ENCODE results near the gene HOXA9. TPM values are rescaled to one million over a fixed set of nuclear protein-coding genes. Genes with fewer than 3 reads are reported as not detected.

Gene HOXA9
- total and polyA plus RNA-seq, 2 experiments from 2014 or later, result 3.6 to 4.4 TPM

DNA sequence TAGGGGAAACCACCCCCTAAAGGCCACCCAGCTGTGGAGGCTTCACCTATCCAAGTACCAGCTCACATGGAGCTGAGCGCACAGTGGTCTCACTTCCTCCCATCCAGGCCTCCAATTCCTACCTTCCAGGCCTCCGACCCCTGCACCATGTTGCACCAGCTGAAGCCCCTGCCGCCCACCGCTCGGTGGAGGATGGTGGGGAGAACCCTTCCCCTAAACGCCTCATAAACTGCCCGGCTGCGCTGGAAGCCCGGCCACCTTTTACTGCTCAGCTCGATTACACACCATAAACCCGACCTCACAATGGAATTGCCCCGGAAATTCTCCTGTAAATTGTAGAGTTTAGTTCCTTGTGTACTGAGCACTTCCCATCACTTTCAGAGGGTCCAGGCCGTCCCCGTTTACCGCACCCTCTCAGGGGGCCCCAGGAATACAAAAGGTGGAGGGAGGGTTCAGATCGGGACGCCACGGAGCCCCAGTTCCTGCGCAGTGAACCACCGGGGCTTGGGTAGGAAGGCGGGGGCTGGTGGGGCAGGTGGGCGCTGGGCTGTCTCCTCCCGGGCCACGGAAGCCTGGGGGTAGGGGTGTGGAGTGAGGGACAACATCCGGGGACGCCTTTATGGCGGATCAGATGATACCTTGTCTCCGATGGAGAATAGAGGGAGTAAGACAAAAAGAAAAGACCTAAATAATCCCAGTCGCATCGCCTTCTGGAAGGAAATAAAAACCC is 7.5 kb downstream of the HOXA9 start:
- H3K27me3 ChIP-seq, result peaks cover 92% of the 10 kb centered on the region
- no peaks in the 10 kb centered on the region for H3K9me2 ChIP-seq (replicated peaks; ENCODE audit: insufficient read depth)
- TF ChIP-seq, protein P1, sequence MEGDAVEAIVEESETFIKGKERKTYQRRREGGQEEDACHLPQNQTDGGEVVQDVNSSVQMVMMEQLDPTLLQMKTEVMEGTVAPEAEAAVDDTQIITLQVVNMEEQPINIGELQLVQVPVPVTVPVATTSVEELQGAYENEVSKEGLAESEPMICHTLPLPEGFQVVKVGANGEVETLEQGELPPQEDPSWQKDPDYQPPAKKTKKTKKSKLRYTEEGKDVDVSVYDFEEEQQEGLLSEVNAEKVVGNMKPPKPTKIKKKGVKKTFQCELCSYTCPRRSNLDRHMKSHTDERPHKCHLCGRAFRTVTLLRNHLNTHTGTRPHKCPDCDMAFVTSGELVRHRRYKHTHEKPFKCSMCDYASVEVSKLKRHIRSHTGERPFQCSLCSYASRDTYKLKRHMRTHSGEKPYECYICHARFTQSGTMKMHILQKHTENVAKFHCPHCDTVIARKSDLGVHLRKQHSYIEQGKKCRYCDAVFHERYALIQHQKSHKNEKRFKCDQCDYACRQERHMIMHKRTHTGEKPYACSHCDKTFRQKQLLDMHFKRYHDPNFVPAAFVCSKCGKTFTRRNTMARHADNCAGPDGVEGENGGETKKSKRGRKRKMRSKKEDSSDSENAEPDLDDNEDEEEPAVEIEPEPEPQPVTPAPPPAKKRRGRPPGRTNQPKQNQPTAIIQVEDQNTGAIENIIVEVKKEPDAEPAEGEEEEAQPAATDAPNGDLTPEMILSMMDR (IDR thresholded peaks at IDR 0.05; ENCODE audit: poor library complexity), result no peak
- TF ChIP-seq EZH2phosphoT487 (IDR thresholded peaks at IDR 0.05; ENCODE audit: low read depth, severe bottlenecking, unreplicated experiment) (peak; percentile 40), EZH2 (IDR thresholded peaks at IDR 0.05; ENCODE audit: borderline replicate concordance) (peak; percentile 64)
- H3K79me2 ChIP-seq, result peaks cover 6% of the 10 kb centered on the region
- no peaks in the 10 kb centered on the region for H3K36me3 ChIP-seq (replicated peaks; ENCODE audit: insufficient read depth, low read depth)
- H3K4me1 ChIP-seq (ENCODE audit: insufficient read depth), result peaks cover 19% of the 10 kb centered on the region
- no peak overlapping the region for H3K4me3 ChIP-seq
- WGBS (ENCODE audit: low lambda C conversion rate, missing lambda C conversion rate), result 42% methylated on average over 24 of the region's 30 CpGs
- no peak overlapping the region for H3K27ac ChIP-seq
- H4K20me1 ChIP-seq (ENCODE audit: insufficient read depth, poor library complexity, severe bottlenecking), result no peaks in the 10 kb centered on the region
- no peak overlapping the region for H2AFZ ChIP-seq
- no peak overlapping the region for H3K4me2 ChIP-seq
- H3K9me3 ChIP-seq (ENCODE audit: low read depth), result no peaks in the 10 kb centered on the region
- DNase-seq (ENCODE audit: low spot score), result no peak

DNA sequence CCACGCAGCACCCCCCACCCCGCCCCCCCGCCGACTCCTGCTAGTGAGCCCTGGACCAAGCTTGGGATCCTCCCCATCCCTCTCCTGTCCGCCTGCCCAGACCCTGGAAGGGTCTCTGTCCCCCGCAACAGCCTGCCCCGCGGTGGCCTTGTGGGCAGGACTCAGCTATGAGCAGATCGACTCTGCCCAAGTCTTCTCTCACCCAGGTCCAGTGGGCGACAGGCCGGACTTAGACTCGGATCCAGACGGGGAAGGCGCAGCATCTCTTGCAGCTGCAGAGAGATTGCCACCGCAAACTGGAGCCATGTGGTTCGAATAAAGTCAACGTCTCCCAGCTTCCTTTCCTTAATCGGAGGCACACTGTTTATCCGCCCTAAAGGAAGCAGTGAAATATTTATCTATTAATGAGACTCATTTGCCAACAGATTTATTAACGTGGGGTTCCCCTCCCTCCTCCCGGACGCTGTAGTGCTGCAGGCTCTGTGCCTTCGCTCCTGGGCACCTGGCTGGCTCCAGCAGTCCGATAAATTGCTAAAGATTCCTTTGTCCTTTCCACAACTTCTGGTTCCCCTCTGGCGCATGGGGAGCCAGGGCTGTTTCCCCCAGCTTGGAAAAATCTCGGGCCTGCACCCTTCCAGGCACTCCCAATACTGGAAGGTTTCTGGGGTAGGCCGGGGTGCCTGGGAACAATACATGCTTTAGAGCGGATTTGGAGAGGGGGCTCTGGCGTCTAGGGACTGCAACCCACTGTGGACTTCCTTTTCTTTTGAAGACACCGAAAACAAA is 8.2 kb downstream of the HOXA9 start:
- no peak for DNase-seq (ENCODE audit: low spot score)
- Histone ChIP-seq H3K9me2 (replicated peaks; ENCODE audit: insufficient read depth) (no peaks in the 10 kb centered on the region), H2AFZ (peak overlapping the region; percentile 76), H3K79me2 (no peaks in the 10 kb centered on the region), H3K4me1 (ENCODE audit: insufficient read depth) (peaks cover 19% of the 10 kb centered on the region), H3K36me3 (replicated peaks; ENCODE audit: insufficient read depth, low read depth) (no peaks in the 10 kb centered on the region), H3K4me2 (peak overlapping the region; percentile 79), H3K4me3 (no peak overlapping the region), H3K27me3 (peaks cover 92% of the 10 kb centered on the region), H3K9me3 (ENCODE audit: low read depth) (no peaks in the 10 kb centered on the region), H4K20me1 (ENCODE audit: insufficient read depth, poor library complexity, severe bottlenecking) (no peaks in the 10 kb centered on the region), H3K27ac (no peak overlapping the region)
- 38% methylated on average over 26 of the region's 30 CpGs for WGBS (ENCODE audit: low lambda C conversion rate, missing lambda C conversion rate)
- no peak for TF ChIP-seq EZH2phosphoT487 (IDR thresholded peaks at IDR 0.05; ENCODE audit: low read depth, severe bottlenecking, unreplicated experiment)
- TF ChIP-seq EZH2 (IDR thresholded peaks at IDR 0.05; ENCODE audit: borderline replicate concordance), result no peak
- TF ChIP-seq, protein P1 (IDR thresholded peaks at IDR 0.05; ENCODE audit: poor library complexity), result no peak

DNA sequence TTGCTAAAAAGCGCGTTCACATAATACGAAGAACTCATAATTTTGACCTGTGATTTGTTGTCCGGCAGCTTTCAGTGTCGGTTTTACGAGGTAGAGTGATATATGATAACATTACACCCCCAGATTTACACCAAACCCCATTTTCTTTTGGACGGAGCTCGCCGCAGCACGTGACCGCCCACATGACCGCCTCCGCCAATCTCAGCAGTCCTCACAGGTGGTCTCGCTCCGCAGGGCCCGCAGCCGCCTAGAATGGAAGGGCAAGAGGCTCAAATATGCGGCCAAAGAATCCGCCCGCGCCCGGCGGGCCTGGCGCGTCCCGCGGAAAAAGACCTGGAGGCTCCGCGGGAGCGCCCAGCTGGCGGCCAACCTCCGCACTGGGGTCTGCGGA is 8.8 kb downstream of the HOXA9 start, which contains the start of gene HOXA7:
Gene HOXA7 (minus strand): TSS at position 168 of the 391 bp plus-strand sequence. CDS start 130 bp downstream, at position 38.
- WGBS (ENCODE audit: low lambda C conversion rate, missing lambda C conversion rate), result 9% methylated on average over 23 of the region's 33 CpGs
- peak within 1 kb of the TSS; percentile 48 for H3K4me3 ChIP-seq
- no peaks in the 10 kb centered on the region for H3K36me3 ChIP-seq (replicated peaks; ENCODE audit: insufficient read depth, low read depth)
- no peak for DNase-seq (ENCODE audit: low spot score)
- TF ChIP-seq, protein P1 (IDR thresholded peaks at IDR 0.05; ENCODE audit: poor library complexity), result no peak
- TF ChIP-seq EZH2 (IDR thresholded peaks at IDR 0.05; ENCODE audit: borderline replicate concordance) (peak; percentile 84), EZH2phosphoT487 (IDR thresholded peaks at IDR 0.05; ENCODE audit: low read depth, severe bottlenecking, unreplicated experiment) (peak; percentile 87)
- H3K27me3 ChIP-seq, result peaks cover 91% of the 10 kb centered on the region
- no peaks in the 10 kb centered on the region for H4K20me1 ChIP-seq (ENCODE audit: insufficient read depth, poor library complexity, severe bottlenecking)
- H3K9me2 ChIP-seq (replicated peaks; ENCODE audit: insufficient read depth), result no peaks in the 10 kb centered on the region
- peak within 1 kb of the TSS; percentile 79 for H3K4me2 ChIP-seq
- H3K79me2 ChIP-seq, result no peaks in the 10 kb centered on the region
- H2AFZ ChIP-seq, result peak within 1 kb of the TSS; percentile 76
- H3K4me1 ChIP-seq (ENCODE audit: insufficient read depth), result peaks cover 19% of the 10 kb centered on the region
- no peaks in the 10 kb centered on the region for H3K9me3 ChIP-seq (ENCODE audit: low read depth)
- H3K27ac ChIP-seq, result no peak within 1 kb of the TSS

All from hepatocyte (in vitro differentiated cells).